ENCODE results near the gene GCHFR. TPM values are rescaled to one million over a fixed set of nuclear protein-coding genes. Genes with fewer than 3 reads are reported as not detected.

The GCHFR gene
- polyA plus RNA-seq, 1 of the 3 experiments (the other 2 are of a cell fraction), result 0.67 TPM

DNA sequence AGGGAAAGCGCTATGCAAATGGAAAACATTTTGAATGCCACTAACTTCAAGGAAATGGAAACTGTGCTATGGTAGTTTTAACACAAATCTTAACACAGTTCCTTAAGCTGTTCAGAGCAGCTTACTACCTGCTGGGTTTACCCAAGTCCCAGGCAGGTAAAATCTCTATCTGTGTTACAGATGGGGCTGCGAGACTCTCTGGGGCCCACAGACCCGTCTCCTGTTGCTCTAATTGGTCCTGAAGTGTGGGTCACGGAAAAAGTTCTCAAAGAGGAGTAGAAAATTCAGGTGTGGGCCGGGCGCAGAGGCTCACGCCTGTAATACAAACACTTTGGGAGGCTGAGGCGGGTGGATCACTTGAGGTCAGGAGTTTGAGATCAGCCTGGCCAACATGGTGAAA lies 26.1 kb downstream of the GCHFR start:
- H3F3A ChIP-seq (replicated peaks; ENCODE audit: insufficient read depth), result peaks cover 15% of the 10 kb centered on the region
- H2AFZ ChIP-seq (ENCODE audit: low read depth), result no peak overlapping the region
- H3K4me3 ChIP-seq (ENCODE audit: low read depth in 2 of 2, low read length in 1 of 2), result no peak overlapping the region
- H3K9me2 ChIP-seq, result no peaks in the 10 kb centered on the region
- WGBS (ENCODE audit: low lambda C conversion rate), result 96% methylated on average over 8 of the region's 8 CpGs
- H3K36me3 ChIP-seq (replicated peaks in 1 of 2; ENCODE audit: control insufficient read depth in 1 of 2, insufficient read depth in 2 of 2, low read length in 1 of 2), result peaks cover 0 to 5% of the 10 kb centered on the region in 2 experiments
- H3K9me3 ChIP-seq, result no peaks in the 10 kb centered on the region
- TF ChIP-seq, protein P1, sequence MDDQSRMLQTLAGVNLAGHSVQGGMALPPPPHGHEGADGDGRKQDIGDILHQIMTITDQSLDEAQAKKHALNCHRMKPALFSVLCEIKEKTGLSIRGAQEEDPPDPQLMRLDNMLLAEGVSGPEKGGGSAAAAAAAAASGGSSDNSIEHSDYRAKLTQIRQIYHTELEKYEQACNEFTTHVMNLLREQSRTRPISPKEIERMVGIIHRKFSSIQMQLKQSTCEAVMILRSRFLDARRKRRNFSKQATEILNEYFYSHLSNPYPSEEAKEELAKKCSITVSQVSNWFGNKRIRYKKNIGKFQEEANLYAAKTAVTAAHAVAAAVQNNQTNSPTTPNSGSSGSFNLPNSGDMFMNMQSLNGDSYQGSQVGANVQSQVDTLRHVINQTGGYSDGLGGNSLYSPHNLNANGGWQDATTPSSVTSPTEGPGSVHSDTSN (IDR thresholded peaks at IDR 0.05), result no peak
- TF ChIP-seq TEAD4 (IDR thresholded peaks at IDR 0.05; ENCODE audit: borderline replicate concordance, insufficient read depth) (no peak), ELF1 (IDR thresholded peaks at IDR 0.05) (no peak), FOXM1 (IDR thresholded peaks at IDR 0.05; ENCODE audit: low read depth) (no peak), RXRA (IDR thresholded peaks at IDR 0.05; ENCODE audit: borderline replicate concordance, low read depth) (no peak), FOSL2 (IDR thresholded peaks at IDR 0.05; ENCODE audit: borderline replicate concordance, low read depth) (no peak), RFX5 (IDR thresholded peaks at IDR 0.05; ENCODE audit: low read length) (no peak)
- TF ChIP-seq, protein P2, sequence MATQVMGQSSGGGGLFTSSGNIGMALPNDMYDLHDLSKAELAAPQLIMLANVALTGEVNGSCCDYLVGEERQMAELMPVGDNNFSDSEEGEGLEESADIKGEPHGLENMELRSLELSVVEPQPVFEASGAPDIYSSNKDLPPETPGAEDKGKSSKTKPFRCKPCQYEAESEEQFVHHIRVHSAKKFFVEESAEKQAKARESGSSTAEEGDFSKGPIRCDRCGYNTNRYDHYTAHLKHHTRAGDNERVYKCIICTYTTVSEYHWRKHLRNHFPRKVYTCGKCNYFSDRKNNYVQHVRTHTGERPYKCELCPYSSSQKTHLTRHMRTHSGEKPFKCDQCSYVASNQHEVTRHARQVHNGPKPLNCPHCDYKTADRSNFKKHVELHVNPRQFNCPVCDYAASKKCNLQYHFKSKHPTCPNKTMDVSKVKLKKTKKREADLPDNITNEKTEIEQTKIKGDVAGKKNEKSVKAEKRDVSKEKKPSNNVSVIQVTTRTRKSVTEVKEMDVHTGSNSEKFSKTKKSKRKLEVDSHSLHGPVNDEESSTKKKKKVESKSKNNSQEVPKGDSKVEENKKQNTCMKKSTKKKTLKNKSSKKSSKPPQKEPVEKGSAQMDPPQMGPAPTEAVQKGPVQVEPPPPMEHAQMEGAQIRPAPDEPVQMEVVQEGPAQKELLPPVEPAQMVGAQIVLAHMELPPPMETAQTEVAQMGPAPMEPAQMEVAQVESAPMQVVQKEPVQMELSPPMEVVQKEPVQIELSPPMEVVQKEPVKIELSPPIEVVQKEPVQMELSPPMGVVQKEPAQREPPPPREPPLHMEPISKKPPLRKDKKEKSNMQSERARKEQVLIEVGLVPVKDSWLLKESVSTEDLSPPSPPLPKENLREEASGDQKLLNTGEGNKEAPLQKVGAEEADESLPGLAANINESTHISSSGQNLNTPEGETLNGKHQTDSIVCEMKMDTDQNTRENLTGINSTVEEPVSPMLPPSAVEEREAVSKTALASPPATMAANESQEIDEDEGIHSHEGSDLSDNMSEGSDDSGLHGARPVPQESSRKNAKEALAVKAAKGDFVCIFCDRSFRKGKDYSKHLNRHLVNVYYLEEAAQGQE (IDR thresholded peaks at IDR 0.05; ENCODE audit: low read depth, low read length), result no peak
- TF ChIP-seq, protein P3, sequence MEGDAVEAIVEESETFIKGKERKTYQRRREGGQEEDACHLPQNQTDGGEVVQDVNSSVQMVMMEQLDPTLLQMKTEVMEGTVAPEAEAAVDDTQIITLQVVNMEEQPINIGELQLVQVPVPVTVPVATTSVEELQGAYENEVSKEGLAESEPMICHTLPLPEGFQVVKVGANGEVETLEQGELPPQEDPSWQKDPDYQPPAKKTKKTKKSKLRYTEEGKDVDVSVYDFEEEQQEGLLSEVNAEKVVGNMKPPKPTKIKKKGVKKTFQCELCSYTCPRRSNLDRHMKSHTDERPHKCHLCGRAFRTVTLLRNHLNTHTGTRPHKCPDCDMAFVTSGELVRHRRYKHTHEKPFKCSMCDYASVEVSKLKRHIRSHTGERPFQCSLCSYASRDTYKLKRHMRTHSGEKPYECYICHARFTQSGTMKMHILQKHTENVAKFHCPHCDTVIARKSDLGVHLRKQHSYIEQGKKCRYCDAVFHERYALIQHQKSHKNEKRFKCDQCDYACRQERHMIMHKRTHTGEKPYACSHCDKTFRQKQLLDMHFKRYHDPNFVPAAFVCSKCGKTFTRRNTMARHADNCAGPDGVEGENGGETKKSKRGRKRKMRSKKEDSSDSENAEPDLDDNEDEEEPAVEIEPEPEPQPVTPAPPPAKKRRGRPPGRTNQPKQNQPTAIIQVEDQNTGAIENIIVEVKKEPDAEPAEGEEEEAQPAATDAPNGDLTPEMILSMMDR (IDR thresholded peaks at IDR 0.05), result no peak
- TF ChIP-seq, protein P4, sequence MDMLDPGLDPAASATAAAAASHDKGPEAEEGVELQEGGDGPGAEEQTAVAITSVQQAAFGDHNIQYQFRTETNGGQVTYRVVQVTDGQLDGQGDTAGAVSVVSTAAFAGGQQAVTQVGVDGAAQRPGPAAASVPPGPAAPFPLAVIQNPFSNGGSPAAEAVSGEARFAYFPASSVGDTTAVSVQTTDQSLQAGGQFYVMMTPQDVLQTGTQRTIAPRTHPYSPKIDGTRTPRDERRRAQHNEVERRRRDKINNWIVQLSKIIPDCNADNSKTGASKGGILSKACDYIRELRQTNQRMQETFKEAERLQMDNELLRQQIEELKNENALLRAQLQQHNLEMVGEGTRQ (IDR thresholded peaks at IDR 0.05; ENCODE audit: borderline replicate concordance, low read depth, low read length), result no peak
- peaks cover 52% of the 10 kb centered on the region for H3K79me2 ChIP-seq (ENCODE audit: insufficient read depth)
- H3K4me2 ChIP-seq, result no peak overlapping the region
- ChIA-PET POLR2A (no interaction called here), CTCF (interaction anchor here (31.8 kb wide), 1 partner anchor 45 kb away, joined by 555 read pairs; the partner anchor contains the start of gene RMDN3)
- H4K20me1 ChIP-seq (ENCODE audit: insufficient read depth), result peaks cover 19% of the 10 kb centered on the region
- no peak overlapping the region for H3K9ac ChIP-seq
- DNase-seq, result no peak
- H3K27ac ChIP-seq (ENCODE audit: low read depth in 2 of 2, low read length in 1 of 2), result no peak overlapping the region; a peak in 1 of 4 replicates
- peaks cover 2 to 16% of the 10 kb centered on the region in 2 experiments; a peak in 3 of 4 replicates for H3K4me1 ChIP-seq (ENCODE audit: control insufficient read depth in 1 of 2, insufficient read depth in 2 of 2, low read depth in 1 of 2, low read length in 1 of 2)
- no peaks in the 10 kb centered on the region for H3K27me3 ChIP-seq (ENCODE audit: insufficient read depth)

Data from SK-N-SH (cell line).